Measurements from ENCODE around the gene SEMA4B.
A peak's percentile ranks its signal among the peaks of the same experiment; 100 is the strongest.
"Not testable (repeated sequence)": the region's sequence is repeated elsewhere in the genome, so short reads cannot be mapped to it uniquely, and the experiment has no call there.

The SEMA4B gene

GRCh38 chr15:90187257-90187868 lies 13.8 kb upstream of the SEMA4B start:
- Histone ChIP-seq H3K4me3 (IDR thresholded peaks at IDR 0.05; ENCODE audit: insufficient read depth, low read depth, low read length) (no peak overlapping the region), H4K20me1 (ENCODE audit: insufficient read depth) (no peaks in the 10 kb centered on the region), H3K4me1 (ENCODE audit: low read depth, poor library complexity, severe bottlenecking) (peaks cover 89% of the 10 kb centered on the region), H3K27ac (0 out of 2 replicates have a peak overlapping the region, but pooled peaks have one; percentile 30), H2AFZ (ENCODE audit: low read depth) (no peak overlapping the region), H3K27me3 (ENCODE audit: insufficient read depth, low read depth) (no peaks in the 10 kb centered on the region), H3K4me2 (peak overlapping the region; percentile 17; the same call in 1 of the 2 replicates), H3K79me2 (ENCODE audit: insufficient read depth, low read depth) (peaks cover 47% of the 10 kb centered on the region), H3K36me3 (ENCODE audit: insufficient read depth) (no peaks in the 10 kb centered on the region), H3K9ac (no peak overlapping the region)
- TF ChIP-seq, protein P1, sequence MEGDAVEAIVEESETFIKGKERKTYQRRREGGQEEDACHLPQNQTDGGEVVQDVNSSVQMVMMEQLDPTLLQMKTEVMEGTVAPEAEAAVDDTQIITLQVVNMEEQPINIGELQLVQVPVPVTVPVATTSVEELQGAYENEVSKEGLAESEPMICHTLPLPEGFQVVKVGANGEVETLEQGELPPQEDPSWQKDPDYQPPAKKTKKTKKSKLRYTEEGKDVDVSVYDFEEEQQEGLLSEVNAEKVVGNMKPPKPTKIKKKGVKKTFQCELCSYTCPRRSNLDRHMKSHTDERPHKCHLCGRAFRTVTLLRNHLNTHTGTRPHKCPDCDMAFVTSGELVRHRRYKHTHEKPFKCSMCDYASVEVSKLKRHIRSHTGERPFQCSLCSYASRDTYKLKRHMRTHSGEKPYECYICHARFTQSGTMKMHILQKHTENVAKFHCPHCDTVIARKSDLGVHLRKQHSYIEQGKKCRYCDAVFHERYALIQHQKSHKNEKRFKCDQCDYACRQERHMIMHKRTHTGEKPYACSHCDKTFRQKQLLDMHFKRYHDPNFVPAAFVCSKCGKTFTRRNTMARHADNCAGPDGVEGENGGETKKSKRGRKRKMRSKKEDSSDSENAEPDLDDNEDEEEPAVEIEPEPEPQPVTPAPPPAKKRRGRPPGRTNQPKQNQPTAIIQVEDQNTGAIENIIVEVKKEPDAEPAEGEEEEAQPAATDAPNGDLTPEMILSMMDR (conservative IDR thresholded peaks at IDR 0.05; ENCODE audit: low read depth, low read length) = no peak

- not testable (repeated sequence) for H3K27me3 ChIP-seq (ENCODE audit: insufficient read depth, low read depth); H3K36me3 ChIP-seq (ENCODE audit: insufficient read depth); H4K20me1 ChIP-seq (ENCODE audit: insufficient read depth); H3K9ac ChIP-seq; H2AFZ ChIP-seq (ENCODE audit: low read depth); H3K4me3 ChIP-seq (IDR thresholded peaks at IDR 0.05; ENCODE audit: insufficient read depth, low read depth, low read length)
- peaks cover 94% of the 10 kb centered on the region for H3K4me1 ChIP-seq (ENCODE audit: low read depth, poor library complexity, severe bottlenecking)
- peak overlapping the region; percentile 13; the same call in 1 of the 2 replicates for H3K27ac ChIP-seq
- H3K4me2 ChIP-seq = peak overlapping the region; percentile 9; the same call in 1 of the 2 replicates
- H3K79me2 ChIP-seq (ENCODE audit: insufficient read depth, low read depth) = peaks cover 53% of the 10 kb centered on the region
Observed at GRCh38 chr15:90188065-90188464, 13.1 kb upstream of the SEMA4B start.

- Histone ChIP-seq H3K4me2 (peak overlapping the region; percentile 98), H3K27me3 (ENCODE audit: insufficient read depth, low read depth) (no peaks in the 10 kb centered on the region), H3K4me3 (IDR thresholded peaks at IDR 0.05; ENCODE audit: insufficient read depth, low read depth, low read length) (no peak overlapping the region), H3K27ac (peak overlapping the region; percentile 96; the same call in 1 of the 2 replicates), H3K4me1 (ENCODE audit: low read depth, poor library complexity, severe bottlenecking) (peaks cover 94% of the 10 kb centered on the region), H3K9ac (peak overlapping the region; percentile 25; the same call in 1 of the 2 replicates), H4K20me1 (ENCODE audit: insufficient read depth) (no peaks in the 10 kb centered on the region), H2AFZ (ENCODE audit: low read depth) (no peak overlapping the region), H3K36me3 (ENCODE audit: insufficient read depth) (no peaks in the 10 kb centered on the region), H3K79me2 (ENCODE audit: insufficient read depth, low read depth) (peaks cover 64% of the 10 kb centered on the region)
- TF ChIP-seq, protein P1 (conservative IDR thresholded peaks at IDR 0.05; ENCODE audit: low read depth, low read length) = no peak
Observed at GRCh38 chr15:90188914-90189748, 12.0 kb upstream of the SEMA4B start.

DNA sequence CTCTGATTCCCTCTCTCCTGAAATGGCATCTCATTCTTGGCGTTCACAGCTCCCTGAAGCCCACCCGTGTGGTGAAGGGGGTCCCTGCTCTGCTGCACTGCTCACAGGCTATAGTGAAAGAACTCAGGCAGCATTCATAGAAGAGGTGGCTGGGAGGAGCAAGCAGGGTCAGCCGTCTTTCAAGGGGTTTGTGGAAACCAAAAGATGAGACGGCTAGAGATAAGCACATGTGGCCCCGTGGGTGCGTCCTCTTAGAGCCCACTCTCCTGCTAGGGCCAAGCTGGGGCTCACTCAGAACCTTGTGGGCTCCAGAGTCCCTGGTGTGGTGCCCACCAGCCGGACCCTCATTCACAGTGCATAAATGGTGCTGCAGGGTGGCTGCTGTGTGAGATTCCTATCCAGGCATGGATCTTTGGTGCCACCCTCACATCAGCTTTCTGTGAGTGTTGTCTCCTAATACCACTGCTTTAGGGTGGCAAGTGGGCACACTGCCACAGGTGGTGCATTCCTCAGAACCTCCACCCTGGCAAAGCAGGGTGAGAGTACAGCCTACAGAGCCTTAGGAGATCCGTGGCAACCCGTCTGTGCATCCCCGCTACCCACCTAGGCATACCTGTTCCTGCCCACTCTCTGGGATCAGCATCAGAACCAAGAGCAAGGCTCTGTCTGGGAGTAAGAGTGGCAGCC lies 11.2 kb upstream of the SEMA4B start:
- TF ChIP-seq, protein P1 (conservative IDR thresholded peaks at IDR 0.05; ENCODE audit: low read depth, low read length) = no peak
- no peak overlapping the region for H2AFZ ChIP-seq (ENCODE audit: low read depth)
- H4K20me1 ChIP-seq (ENCODE audit: insufficient read depth) = no peaks in the 10 kb centered on the region
- H3K4me2 ChIP-seq = peak overlapping the region; percentile 98
- H3K27me3 ChIP-seq (ENCODE audit: insufficient read depth, low read depth) = no peaks in the 10 kb centered on the region
- peak overlapping the region; percentile 96 for H3K27ac ChIP-seq
- H3K9ac ChIP-seq = peak overlapping the region; percentile 25; the same call in 1 of the 2 replicates
- H3K79me2 ChIP-seq (ENCODE audit: insufficient read depth, low read depth) = peaks cover 70% of the 10 kb centered on the region
- H3K4me3 ChIP-seq (IDR thresholded peaks at IDR 0.05; ENCODE audit: insufficient read depth, low read depth, low read length) = no peak overlapping the region
- H3K4me1 ChIP-seq (ENCODE audit: low read depth, poor library complexity, severe bottlenecking) = peaks cover 97% of the 10 kb centered on the region
- no peaks in the 10 kb centered on the region for H3K36me3 ChIP-seq (ENCODE audit: insufficient read depth)

All from KMS-11 (cell line).